SW480 (cell line): ENCODE measurements around the gene MPC2.
"Not testable (repeated sequence)": the region's sequence is repeated elsewhere in the genome, so short reads cannot be mapped to it uniquely, and the experiment has no call there.

Source experiments
- DNase-seq: peaks from one replicate; pipeline ENCODE4 v3.0.0-alpha.2; 2016; ENCODE audit warnings: low spot score

The MPC2 gene

DNA sequence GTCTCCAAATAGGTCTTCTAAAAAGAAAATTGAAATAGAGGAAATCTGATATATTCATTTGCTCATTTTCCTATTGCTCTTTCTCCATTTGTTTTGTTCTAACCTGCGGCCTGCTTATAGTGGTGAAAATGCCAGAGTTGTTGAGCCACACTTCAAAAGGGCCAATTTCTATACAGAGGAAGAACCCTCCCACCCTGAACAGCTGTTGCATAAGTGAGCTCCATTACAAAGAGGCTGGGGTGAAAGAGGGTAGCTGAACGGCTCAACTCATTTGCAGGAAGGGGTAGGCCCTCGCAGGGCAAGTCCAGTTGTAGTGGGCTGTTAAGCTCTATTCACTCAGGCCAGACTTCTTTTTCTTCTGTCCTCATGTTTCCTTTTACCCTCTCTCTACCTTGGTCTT, 31.7 kb downstream of the MPC2 start:
- no peak for DNase-seq

DNA sequence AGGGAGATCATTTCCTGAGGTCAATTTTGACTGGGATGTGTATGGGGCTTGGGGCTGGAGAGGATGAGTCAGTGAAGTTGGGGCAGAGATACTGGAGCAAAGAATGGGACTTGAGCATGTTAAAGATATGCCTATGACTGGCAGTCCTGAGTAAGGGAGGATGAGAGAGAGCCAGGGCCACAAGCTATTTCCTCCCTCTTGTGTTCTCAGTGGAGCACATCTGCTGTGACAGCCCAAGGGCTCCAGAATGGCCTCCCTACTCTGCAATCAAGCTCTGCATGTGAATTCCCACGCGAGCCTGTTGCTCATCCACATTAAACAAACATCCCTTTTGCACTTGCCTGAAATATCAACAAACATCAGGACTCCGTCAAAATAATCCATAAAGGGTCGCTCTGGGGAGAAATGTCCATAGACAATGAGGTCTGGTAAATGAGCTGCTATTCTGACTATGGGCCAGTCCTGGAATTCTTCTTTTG, 32.2 kb downstream of the MPC2 start:
- DNase-seq: no peak

DNA sequence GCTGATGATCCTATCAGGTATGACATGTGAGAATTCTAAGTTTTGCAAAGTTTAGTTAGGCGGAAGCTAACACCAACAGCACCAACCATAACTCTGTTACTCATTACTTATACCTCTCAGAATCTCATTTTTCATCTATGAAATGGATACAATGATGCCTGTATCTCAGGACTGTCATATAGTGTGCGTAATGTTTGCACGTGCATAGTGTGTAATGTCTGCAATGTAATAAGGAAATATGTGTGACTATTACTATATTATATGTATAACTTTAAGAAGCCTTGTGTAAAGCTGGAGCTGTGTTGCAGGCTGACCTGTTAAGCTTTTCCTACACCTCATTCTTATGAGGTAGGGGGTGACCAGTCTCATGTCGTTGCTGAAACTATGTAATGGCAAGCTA, 36.0 kb downstream of the MPC2 start:
- DNase-seq: no peak

DNA sequence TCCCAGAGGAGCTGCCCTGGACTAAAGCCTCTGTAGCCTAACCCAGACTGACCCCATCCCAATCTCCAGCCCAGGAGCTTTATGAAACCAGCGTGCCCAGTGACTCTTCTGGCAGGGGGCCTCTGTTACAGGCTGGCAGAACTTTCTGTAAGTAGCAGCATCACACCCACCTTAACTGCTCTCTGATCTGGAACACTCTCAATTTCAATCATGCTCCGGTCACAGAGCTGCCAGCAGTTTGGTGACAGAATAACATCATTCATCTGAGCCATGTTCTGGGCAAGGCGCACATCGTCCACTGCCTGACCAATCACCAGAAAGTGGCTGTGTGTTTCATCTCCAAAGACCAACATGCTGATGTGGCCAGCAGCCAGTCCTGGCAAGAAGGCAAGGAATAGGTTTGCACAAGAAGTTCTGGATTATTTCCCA, 37.6 kb downstream of the MPC2 start:
- no peak for DNase-seq

DNA sequence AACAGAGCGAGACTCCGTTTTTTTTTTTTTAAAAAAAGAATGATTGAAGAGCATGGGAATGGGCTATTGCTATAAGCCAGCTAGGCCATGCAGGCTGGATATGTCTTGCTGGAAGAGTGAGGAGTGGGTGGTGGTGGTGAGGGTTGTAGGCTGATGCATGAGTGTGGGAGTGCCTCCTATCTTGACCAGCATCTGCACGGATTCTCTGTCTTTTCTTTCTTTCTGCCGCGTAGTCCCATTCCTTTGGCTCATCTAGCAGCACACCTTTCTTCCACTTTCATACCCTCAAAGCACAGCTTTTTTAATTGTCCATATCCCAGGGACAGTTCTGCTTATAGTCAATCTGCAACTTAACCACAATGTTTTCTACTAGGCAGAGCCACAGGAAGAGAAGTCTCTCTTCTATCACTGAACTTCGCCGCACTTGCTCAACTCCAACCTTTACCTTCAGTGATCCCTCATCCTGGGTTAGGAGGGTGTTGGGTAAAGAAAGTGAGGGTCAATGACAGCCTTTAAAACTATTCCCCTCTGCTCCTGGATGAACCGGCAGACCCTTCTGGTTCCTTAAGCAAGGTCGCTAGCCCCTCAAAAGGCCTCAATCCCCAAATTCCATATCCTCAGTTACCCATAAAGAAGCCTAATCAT, 38.2 kb downstream of the MPC2 start:
- no peak for DNase-seq

DNA sequence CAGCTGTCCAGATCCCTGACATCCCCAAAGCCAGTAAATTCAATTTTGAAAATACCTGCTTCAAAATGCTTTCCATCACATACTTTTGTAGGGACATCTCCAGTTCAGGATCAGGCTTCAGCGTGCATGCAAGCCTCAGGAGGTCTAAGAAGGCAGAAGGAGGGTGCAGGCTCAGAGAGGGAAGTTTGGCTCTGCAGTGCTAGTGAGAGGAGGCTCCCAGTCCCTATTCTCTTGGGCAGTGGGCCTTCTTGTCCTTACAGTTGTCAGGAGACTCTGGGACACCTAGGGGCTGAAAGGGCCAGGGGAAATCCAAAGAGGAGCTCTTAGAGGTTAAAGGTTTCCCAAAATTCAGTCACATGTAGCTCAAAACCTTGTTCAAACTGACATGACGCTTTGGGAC, 43.1 kb downstream of the MPC2 start:
- DNase-seq: no peak

DNA sequence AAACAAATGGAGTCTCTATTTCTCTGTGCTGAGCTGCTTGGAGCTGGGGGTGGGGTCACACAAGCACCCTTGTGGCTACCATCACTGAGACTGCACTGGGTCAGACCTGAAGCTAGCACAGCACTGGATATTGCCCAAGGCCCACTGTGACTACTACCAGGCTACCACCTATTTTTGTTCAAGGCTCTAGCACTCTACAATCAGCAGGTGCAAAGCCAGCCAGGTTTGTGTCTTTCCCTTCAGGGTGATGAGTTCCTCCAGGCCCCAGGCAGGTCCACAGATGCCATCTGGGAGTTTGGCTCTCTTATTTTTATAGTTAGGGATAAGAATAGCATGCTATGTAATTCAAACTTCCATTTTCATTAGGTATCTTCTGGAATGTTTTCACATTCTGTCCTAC, 46.5 kb downstream of the MPC2 start:
- no peak for DNase-seq

DNA sequence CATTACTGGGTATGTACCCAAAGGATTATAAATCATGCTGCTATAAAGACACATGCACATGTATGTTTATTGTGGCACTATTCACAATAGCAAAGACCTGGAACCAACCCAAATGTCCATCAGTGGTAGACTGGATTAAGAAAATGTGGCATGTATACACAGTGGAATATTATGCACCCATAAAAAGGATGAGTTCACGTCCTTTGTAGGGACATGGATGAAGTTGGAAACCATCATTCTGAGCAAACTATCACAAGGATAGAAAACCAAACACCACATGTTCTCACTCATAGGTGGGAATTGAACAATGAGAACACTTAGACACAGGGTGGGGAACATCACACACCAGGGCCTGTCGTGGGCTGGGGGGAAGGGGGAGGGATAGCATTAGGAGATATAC, 49.7 kb downstream of the MPC2 start:
- not testable (repeated sequence) for DNase-seq

DNA sequence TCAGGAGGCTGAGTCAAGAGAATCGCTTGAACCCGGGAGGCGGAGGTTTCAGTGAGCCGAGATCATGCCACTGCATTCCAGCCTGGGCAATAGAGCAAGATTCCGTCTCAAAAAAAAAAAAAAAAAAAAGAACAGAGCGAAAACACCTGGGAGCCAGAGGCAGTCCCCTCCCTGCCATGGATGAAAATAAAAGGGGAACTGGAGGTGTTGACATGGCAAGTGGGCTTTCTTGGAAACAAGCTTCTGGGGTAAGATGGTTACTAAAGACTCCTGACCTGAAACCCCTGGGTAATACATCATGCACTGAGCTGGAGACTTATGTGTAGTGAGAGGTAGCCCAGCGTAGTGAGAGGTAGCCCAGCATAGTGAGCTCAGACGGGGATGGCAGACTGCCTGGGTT, 54.5 kb downstream of the MPC2 start:
- no peak for DNase-seq

DNA sequence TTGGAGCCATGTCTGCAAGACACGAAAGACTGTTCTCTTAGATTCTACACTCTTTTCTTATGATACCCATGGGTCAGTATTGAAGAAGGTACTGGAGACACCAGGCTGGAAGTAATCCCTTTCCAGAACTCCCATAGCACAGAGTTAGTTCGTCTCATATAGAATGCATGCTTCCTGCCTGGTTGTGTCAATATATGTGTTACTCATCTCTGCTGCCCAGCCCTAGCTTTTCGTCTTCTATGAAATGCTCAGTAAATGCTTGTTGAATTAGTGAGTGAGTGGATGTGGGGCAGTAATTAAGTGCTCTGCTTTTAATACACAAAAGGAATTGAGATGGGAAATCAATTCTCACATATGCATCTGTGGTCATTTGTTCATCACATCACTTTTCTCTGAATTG, 55.1 kb downstream of the MPC2 start:
- DNase-seq: no peak

DNA sequence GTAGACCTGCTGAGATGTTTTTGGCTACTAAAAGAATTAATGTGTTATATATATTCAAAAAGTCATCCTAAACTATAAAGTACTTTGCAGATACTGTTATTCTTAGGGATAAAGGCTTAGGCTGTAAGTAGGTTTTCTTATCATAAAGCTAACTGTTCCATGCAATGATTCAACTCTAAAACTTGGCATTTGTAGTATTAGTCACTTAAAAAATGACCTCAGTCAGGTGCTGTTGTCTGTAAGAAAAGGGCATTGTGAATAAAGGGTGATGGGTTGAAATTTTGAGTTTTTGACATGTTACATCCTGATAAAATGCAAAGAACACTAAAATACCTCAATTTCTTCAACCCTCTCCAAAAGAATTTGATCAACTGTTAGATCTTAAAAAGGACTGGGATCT, 55.8 kb downstream of the MPC2 start:
- no peak for DNase-seq

DNA sequence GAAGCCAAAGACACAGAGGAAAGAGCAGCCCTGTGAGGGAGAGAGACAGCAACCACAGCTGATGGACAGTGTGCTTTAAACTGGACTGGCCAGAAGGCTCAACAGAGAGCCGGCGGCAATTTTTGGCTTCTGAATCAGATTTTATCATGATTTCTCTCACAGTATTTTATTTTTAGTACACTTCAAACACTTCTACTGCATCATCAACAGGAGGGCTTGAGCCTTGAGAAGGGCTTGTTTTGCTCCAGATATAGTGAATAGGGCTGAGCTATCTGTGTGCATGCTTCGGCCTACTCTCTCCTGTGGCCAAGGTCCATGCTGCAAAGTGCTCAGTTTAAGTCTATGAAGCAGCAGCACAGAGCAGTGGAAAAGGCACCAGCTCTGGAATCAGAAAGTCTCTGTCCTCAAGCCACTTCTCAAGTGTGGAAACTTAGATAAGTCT, 56.3 kb downstream of the MPC2 start:
- no peak for DNase-seq

DNA sequence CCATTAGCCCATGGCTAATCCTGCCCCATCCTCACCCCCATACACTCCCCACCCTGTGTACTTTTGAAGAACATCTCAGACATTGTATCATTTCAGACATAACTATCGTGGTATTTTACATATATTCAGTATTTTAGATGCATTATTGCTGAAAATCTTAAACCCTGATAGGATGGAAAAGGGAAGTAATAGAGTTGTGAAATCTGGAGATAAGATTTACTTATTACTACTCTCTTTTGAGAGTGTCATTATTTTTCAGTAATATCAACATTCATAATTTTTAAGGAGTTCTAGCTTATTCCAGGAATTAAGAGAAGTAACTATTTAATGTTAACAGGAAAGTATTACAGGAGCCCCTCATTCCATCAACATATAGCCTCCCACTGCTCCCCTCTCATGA, 57.4 kb downstream of the MPC2 start:
- no peak for DNase-seq

DNA sequence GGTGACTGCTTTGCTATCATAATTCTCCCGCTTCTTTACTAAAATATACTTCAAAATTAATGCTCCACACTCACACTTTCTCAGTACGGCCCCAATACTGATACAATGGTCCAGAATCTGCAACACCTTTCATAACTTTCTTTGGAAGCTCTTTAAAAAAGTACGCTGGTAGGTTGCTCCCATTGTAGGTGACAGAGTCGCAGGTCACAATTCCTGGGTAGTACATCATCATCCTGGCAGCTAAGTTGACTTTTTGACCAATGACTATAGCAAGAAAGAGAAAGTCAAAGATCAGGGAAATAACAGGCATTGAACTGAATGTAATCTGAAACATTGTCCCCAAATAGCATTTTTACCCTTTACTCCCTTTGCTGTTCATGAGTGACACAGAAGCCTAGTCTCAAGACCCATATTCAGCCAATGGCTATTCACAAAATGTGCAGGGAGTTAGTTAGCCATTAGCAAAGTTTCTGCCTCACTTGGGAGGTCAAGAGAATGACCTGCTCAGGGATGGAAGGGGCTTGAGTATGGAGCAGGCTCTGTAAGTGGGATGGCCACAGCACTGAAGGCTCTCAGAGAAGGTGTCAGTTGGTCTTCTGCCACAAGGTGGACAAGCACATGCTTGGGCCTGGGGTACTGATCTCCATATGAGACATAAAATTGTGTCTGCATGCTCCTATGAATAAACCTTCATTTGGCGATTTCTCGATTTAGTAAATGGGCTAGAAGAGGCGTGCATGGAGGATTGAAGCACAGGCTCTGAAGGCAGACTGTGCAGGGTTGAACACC, 58.3 kb downstream of the MPC2 start:
- DNase-seq: no peak

DNA sequence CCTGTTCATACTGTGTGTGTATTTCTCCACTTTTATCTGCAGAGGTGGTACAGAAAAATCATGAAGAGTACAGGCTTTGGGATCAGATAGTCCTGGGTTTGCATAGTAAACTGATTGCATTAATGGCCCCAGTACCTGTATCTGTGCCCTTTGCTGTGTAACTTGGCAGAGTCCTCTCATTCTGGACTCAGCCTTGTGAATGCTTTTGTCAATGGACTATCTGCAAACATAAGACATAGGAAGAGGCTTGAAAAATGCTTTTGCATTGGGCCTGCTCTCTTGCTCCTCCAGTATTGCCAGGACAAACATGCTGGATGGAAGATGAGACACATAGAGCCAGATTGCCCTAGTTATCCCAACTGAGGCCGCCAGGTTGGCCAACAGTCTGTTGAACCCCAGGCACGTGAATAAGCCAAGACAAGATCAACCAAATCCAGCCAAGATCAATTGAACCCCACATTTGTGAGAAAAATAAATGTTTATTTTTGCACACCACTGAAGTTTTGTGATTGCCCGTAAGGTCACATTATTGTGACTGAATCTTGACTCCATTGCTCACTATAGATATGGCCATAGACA, 60.2 kb downstream of the MPC2 start:
- no peak for DNase-seq

DNA sequence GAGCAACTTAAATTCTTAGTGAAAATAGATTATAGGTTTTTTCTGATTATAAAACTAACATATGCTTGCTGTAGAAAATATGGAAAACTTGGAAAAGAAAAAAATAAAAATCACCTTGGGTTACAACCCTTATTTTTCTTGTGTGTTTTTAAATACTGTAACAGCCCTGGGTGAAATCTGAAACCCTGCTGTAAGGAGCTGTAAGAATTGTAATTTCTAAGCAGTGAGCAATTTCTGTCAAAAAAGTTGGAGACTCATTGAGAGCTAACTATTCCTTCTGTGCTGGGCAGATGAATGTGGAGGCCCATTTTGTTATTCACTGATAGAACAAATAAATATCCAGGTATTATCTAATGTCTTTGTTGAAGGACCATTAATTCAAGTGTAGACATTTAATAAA, 65.5 kb downstream of the MPC2 start:
- DNase-seq: no peak

DNA sequence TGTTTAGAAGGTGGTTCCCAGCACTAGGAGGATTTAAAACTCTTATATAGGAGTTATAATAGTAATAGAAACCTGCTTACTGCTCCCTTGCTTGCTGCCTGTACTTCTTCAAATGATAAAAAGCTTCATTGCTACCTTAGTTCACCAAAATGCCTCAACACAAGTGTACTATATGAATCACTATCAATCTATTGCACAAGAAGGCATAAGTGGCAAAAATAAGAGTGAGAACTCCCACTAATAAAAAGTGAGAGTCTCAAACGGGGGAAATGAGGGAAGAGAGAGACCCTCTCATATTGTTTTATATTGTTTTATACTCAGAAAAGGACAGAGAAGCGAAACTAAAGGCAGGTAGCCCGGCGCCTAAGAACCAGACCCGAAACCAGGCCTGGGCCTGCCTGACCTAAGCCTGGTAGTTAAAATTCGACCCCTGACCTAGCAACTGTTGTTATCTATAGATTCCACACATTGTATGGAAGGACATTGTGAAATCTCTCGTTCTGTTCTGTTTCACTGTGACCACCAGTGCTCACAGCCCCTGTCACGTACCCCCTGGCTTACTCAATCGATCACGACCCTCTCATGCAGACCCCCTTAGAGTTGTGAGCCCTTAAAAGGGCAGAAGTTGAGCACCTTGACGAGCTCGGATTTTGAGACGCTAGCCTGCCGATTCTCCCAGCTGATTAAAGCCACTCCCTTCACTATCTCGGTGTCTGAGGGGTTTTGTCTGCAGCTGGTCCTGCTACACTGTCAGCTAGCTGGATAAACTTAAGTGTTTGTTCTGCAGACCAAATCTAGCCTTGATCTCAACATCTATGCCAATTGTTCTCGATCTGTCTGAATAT, 67.5 kb downstream of the MPC2 start:
- not testable (repeated sequence) for DNase-seq

DNA sequence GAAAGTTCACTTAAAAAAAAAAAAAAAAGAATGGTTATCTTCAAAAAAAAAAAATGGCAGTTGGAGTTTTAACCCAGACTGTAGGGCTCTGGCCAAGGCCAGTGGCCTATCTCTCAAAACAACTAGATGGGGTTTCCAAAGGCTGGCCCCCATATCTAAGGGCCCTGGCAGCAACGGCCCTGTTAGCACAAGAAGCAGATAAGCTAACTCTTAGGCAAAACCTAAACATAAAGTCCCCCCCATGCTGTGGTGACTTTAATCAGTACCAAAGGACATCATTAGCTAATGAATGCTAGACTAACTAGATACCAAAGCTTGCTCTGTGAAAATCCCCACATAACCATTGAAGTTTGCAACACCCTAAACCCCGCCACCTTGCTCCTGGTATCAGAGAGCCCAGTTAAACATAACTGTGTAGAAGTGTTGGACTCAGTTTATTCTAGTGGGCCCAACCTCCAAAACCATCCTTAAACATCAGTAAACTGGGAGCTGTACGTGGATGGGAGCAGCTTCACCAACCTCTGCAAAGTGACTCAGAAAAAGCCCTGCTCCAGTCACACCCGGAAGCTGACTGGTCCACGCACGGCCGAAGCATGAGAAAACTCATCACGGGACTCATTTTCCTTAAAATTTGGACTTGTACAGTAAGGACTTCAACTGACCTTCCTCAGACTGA, 70.0 kb downstream of the MPC2 start:
- not testable (repeated sequence) for DNase-seq
